ENCODE results near the gene DGAT2. TPM values are rescaled to one million over a fixed set of nuclear protein-coding genes. Genes with fewer than 3 reads are reported as not detected.

The DGAT2 gene
- total and polyA plus RNA-seq, 4 experiments from 2014 or later, result 0.08 to 0.38 (median 0.26) TPM

DNA sequence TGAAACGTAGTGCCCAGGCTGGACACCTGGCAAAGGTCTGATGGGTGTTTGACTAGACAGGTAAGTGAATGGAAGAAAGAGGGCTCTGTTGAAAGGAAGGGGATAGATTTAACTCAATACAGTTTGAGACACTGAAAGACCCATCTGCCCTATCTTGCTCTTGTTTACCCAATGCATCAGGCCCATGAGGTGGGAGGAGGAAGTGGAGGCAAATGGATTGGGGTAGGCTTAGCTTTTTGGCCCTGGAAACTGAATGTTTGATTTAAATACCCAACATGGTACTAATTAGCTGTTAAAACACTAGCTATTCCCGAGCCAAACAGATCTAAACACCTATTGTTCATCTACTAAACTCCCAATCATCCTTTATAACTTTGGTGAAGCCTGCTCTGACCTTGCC, 42.9 kb downstream of the DGAT2 start:
- POLR2A ChIA-PET (ENCODE audit: partially characterized antibody), result no interaction called here
- peaks cover 0 to 5% (median 0%) of the 10 kb centered on the region in 8 donors for H3K9me3 Mint-ChIP-seq

DNA sequence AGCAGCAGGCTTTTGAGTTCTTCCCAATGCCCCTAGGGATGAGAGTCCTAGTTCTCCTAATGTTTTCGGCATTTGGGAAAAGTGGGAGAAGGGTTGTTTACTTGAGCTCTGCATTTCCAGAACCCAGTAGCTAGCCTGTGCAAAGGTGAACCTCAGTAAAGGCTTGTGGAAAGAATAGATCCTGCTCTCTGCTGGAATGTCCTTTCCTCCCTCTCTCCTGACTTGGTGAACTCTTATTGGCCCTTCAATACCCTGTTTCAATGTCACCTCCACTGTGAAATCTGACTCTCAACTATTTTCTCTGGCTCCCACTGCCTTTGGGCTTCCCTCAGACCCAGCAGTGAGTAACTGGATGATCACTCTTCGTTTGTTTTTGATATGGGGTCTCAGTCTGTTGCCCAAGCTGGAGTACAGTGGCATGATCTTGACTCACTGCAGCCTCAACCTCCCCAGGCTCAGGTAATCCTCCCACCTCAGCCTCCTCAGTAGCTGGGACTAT, 44.0 kb downstream of the DGAT2 start:
- no peak overlapping the region for H3K27ac ChIP-seq (ENCODE audit: low read depth, low read length)
- peak overlapping the region in 1 of 7 donors; percentile 27 for H3K27ac Mint-ChIP-seq
- H3K36me3 Mint-ChIP-seq, result peaks cover 0 to 8% of the 10 kb centered on the region in 2 donors
- no peak for DNase-seq
- no peak overlapping the region for H3K4me3 Mint-ChIP-seq
- H3K9me3 Mint-ChIP-seq, result peaks cover 0 to 5% (median 0%) of the 10 kb centered on the region in 8 donors
- no peaks in the 10 kb centered on the region for H3K27me3 Mint-ChIP-seq
- ChIA-PET POLR2A (ENCODE audit: partially characterized antibody) (interaction anchor here (0.8 kb wide), 1 partner anchor 11 kb away, joined by 3 read pairs; no protein-coding TSS in a partner anchor), CTCF (ENCODE audit: partially characterized antibody) (interaction anchor here (1.7 to 5.0 kb wide), 4 partner anchors 10 to 54 kb away, joined by 4 to 50 read pairs (median 6); no protein-coding TSS in a partner anchor)
- no peak overlapping the region for H3K4me3 ChIP-seq (ENCODE audit: low read length in 2 of 2)
- peaks cover 27% of the 10 kb centered on the region for H3K4me1 ChIP-seq (ENCODE audit: insufficient read depth, low read length)
- peaks cover 2 to 21% (median 6%) of the 10 kb centered on the region in 4 donors for H3K4me1 Mint-ChIP-seq
- intact Hi-C loops (cut with micrococcal nuclease), result loop anchor here (10.0 kb wide), 2 partner anchors 228 to 632 kb away; partner anchors contain the start of gene EMSY
- no peaks in the 10 kb centered on the region for H3K36me3 ChIP-seq (ENCODE audit: insufficient read depth, low read length)
- H3K27me3 ChIP-seq (ENCODE audit: insufficient read depth, low read length), result no peaks in the 10 kb centered on the region
- no peaks in the 10 kb centered on the region for H3K9me3 ChIP-seq (ENCODE audit: control insufficient read depth in 1 of 2, low read length in 2 of 2)

More for the DNA sequence above, 42.9 kb downstream of the DGAT2 start:
- Mint-ChIP-seq H3K4me3 (no peak overlapping the region), H3K27ac (peak overlapping the region in 1 of 7 donors; percentile 68), H3K27me3 (no peaks in the 10 kb centered on the region), H3K36me3 (peaks cover 0 to 8% of the 10 kb centered on the region in 2 donors), H3K4me1 (peaks cover 2 to 21% (median 6%) of the 10 kb centered on the region in 4 donors)
- Histone ChIP-seq H3K9me3 (ENCODE audit: control insufficient read depth in 1 of 2, low read length in 2 of 2) (no peaks in the 10 kb centered on the region), H3K4me3 (ENCODE audit: low read length in 2 of 2) (no peak overlapping the region), H3K27ac (ENCODE audit: low read depth, low read length) (no peak overlapping the region), H3K4me1 (ENCODE audit: insufficient read depth, low read length) (peaks cover 17% of the 10 kb centered on the region), H3K27me3 (ENCODE audit: insufficient read depth, low read length) (no peaks in the 10 kb centered on the region), H3K36me3 (ENCODE audit: insufficient read depth, low read length) (no peaks in the 10 kb centered on the region)
- CTCF ChIA-PET (ENCODE audit: partially characterized antibody), result interaction anchor here (1.7 to 5.0 kb wide), 4 partner anchors 9 to 57 kb away, joined by 4 to 50 read pairs (median 6); no protein-coding TSS in a partner anchor
- intact Hi-C loops (cut with micrococcal nuclease), result loop anchor here (10.0 kb wide), 2 partner anchors 227 to 633 kb away; partner anchors contain the start of gene EMSY
- no peak for DNase-seq

DNA sequence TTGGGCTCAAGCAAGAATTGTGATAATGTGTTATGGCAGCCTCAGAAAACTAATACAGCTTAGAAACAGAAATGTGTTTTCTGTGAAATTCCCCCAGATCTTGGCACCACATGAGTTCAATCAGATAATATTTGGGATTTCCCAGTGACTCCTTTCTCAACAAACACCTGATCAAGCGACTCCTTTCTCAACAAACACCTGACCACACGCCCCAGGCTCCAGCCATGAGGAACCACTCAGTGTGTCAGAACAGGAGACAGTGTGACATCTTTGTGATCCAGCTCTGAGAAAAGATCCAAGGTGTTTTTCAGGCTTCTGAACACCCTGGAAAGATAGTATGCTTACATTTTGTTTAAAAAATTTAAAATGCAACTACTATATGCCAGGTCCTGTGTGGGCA, 44.5 kb downstream of the DGAT2 start:
- ChIA-PET CTCF (ENCODE audit: partially characterized antibody) (interaction anchor here (1.2 to 5.0 kb wide), 5 partner anchors 10 to 395 kb away, joined by 3 to 50 read pairs (median 8); no protein-coding TSS in a partner anchor), POLR2A (ENCODE audit: partially characterized antibody) (no interaction called here)
- Mint-ChIP-seq H3K9me3 (peaks cover 0 to 5% (median 0%) of the 10 kb centered on the region in 8 donors), H3K27me3 (no peaks in the 10 kb centered on the region), H3K4me1 (peaks cover 4 to 25% (median 9%) of the 10 kb centered on the region in 4 donors), H3K36me3 (peaks cover 0 to 8% of the 10 kb centered on the region in 2 donors), H3K4me3 (peak overlapping the region in 1 of 8 donors; percentile 92), H3K27ac (peak overlapping the region in 4 of 7 donors; percentile 97 to 99 (median 98))
- Histone ChIP-seq H3K36me3 (ENCODE audit: insufficient read depth, low read length) (no peaks in the 10 kb centered on the region), H3K27me3 (ENCODE audit: insufficient read depth, low read length) (no peaks in the 10 kb centered on the region), H3K27ac (ENCODE audit: low read depth, low read length) (no peak overlapping the region), H3K9me3 (ENCODE audit: control insufficient read depth in 1 of 2, low read length in 2 of 2) (no peaks in the 10 kb centered on the region), H3K4me3 (ENCODE audit: low read length in 2 of 2) (no peak overlapping the region), H3K4me1 (ENCODE audit: insufficient read depth, low read length) (peaks cover 27% of the 10 kb centered on the region)
- intact Hi-C loops (cut with micrococcal nuclease), result loop anchor here (10.0 kb wide), 2 partner anchors 228 to 632 kb away; partner anchors contain the start of gene EMSY
- DNase-seq, result no peak

DNA sequence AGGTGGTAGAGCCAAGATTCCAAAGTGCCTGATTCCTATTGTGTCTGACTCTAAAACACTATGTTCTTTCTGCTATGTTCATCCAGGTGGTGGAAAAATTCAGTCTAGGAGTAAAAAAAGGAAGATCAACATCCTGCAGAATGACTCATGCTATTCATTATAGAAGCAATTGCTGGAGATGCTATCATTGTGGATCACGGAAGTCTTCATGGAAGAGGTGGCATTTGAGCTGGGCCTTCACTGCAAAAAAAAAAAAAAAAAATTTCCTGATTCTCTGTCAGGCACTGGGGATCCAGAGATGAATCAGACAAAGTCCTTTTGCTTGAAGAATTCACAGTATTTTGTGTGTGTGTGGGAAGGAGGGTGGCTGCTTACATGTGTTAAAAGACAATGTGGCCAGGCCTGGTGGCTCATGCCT, 45.1 kb downstream of the DGAT2 start:
- POLR2A ChIA-PET (ENCODE audit: partially characterized antibody), result interaction anchor here (0.9 to 2.3 kb wide), 2 partner anchors 11 to 54 kb away, joined by 4 to 6 read pairs; no protein-coding TSS in a partner anchor
- Mint-ChIP-seq H3K4me3 (peak overlapping the region in 5 of 8 donors; percentile 60 to 98 (median 97)), H3K27ac (peak overlapping the region in 6 of 7 donors; percentile 97 to 99 (median 98)), H3K27me3 (no peaks in the 10 kb centered on the region), H3K36me3 (peaks cover 0 to 8% of the 10 kb centered on the region in 2 donors), H3K4me1 (peaks cover 6 to 28% (median 12%) of the 10 kb centered on the region in 4 donors), H3K9me3 (peaks cover 0 to 5% (median 0%) of the 10 kb centered on the region in 8 donors)
- Histone ChIP-seq H3K4me3 (ENCODE audit: low read length in 2 of 2) (no peak overlapping the region), H3K4me1 (ENCODE audit: insufficient read depth, low read length) (peaks cover 28% of the 10 kb centered on the region), H3K36me3 (ENCODE audit: insufficient read depth, low read length) (no peaks in the 10 kb centered on the region), H3K27ac (ENCODE audit: low read depth, low read length) (peak overlapping the region; percentile 85), H3K9me3 (ENCODE audit: control insufficient read depth in 1 of 2, low read length in 2 of 2) (no peaks in the 10 kb centered on the region), H3K27me3 (ENCODE audit: insufficient read depth, low read length) (no peaks in the 10 kb centered on the region)
- intact Hi-C loops (cut with micrococcal nuclease), result loop anchor here (1.0 to 10.0 kb wide), 6 partner anchors 10 to 631 kb away; partner anchors contain the start of genes DGAT2, EMSY, GVQW3 and THAP12
- no peak for DNase-seq
- CTCF ChIA-PET (ENCODE audit: partially characterized antibody), result interaction anchor here (1.1 to 5.0 kb wide), 5 partner anchors 11 to 394 kb away, joined by 3 to 50 read pairs (median 3); no protein-coding TSS in a partner anchor

DNA sequence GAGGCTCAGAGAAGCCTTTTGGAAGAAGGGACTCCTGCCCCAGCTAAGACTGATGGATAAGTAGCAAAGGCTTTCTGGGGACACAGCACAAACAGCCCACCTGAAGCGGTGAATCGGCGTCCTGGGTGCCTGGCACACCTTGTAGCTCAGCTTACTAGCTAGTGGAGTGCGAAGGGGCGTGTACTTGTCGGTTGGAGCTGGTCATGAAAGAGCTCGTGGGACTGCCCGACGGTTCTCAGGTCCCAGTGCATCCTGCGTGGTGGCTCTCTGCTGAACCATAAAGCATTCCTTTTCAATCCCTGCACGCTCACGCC, 45.7 kb downstream of the DGAT2 start:
- Histone ChIP-seq H3K9me3 (ENCODE audit: control insufficient read depth in 1 of 2, low read length in 2 of 2) (no peaks in the 10 kb centered on the region), H3K36me3 (ENCODE audit: insufficient read depth, low read length) (no peaks in the 10 kb centered on the region), H3K27ac (ENCODE audit: low read depth, low read length) (peak overlapping the region; percentile 85), H3K4me1 (ENCODE audit: insufficient read depth, low read length) (peaks cover 33% of the 10 kb centered on the region), H3K4me3 (ENCODE audit: low read length in 2 of 2) (peak overlapping the region; percentile 65 to 68), H3K27me3 (ENCODE audit: insufficient read depth, low read length) (no peaks in the 10 kb centered on the region)
- H3K4me3 Mint-ChIP-seq, result peak overlapping the region in 4 of 8 donors; percentile 92 to 98 (median 98)
- POLR2A ChIA-PET (ENCODE audit: partially characterized antibody), result interaction anchor here (0.6 to 2.3 kb wide), 5 partner anchors 8 to 385 kb away, joined by 3 to 6 read pairs (median 4); no protein-coding TSS in a partner anchor
- no peaks in the 10 kb centered on the region for H3K27me3 Mint-ChIP-seq
- peaks cover 10 to 34% (median 16%) of the 10 kb centered on the region in 4 donors for H3K4me1 Mint-ChIP-seq
- H3K9me3 Mint-ChIP-seq, result peaks cover 0 to 5% (median 0%) of the 10 kb centered on the region in 8 donors
- intact Hi-C loops (cut with micrococcal nuclease), result loop anchor here (1.0 to 10.0 kb wide), 6 partner anchors 11 to 630 kb away; partner anchors contain the start of genes DGAT2, EMSY, GVQW3 and THAP12
- CTCF ChIA-PET (ENCODE audit: partially characterized antibody), result interaction anchor here (0.9 to 5.0 kb wide), 6 partner anchors 11 to 393 kb away, joined by 3 to 50 read pairs (median 3); no protein-coding TSS in a partner anchor
- no peak for DNase-seq
- peaks cover 0 to 8% of the 10 kb centered on the region in 2 donors for H3K36me3 Mint-ChIP-seq
- H3K27ac Mint-ChIP-seq, result peak overlapping the region in 6 of 7 donors; percentile 97 to 99 (median 98)

DNA sequence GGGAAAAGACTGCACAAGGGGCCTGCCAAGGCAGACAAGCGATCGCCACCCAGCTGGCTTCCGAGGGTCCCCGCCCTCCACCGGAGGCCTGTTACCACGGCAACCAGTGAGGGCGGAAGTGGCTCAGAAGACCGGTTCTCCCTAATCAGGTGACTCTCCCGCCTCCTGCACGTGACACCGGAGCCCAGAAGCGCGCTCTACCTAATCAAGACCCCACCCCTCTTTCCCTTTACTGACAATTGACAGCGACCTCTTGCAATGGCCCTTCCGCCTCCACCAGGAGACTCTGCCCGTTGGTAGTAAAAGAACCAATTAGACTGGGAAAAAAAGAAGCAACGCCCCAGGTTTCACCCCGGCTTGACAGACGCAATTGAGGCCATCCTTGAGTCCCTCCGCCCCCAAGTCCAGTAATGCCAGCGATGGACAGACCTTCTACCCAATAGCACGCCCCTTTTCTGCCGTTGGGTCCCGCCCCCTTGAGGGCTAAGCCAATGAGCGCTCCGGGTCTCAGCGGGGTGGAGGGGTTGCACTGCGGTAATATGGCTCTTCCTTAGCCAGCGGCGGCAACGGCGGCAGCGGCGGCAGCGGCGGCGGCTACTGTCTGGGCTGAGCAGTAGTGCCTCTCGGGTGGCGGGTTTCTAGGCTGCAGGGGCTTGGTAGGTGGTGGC, 46.2 kb downstream of the DGAT2 start, which contains the start of gene UVRAG:
TSS of gene UVRAG (plus strand) at position 534 of the 668 bp plus-strand sequence. CDS start 198 bp downstream, outside the sequence.
- peak within 1 kb of the TSS; percentile 65 to 68 for H3K4me3 ChIP-seq (ENCODE audit: low read length in 2 of 2)
- Mint-ChIP-seq H3K4me3 (peak within 1 kb of the TSS in 4 of 8 donors; percentile 92 to 98 (median 98)), H3K9me3 (peaks cover 0 to 5% (median 0%) of the 10 kb centered on the region in 8 donors), H3K4me1 (peaks cover 10 to 34% (median 16%) of the 10 kb centered on the region in 4 donors), H3K27me3 (no peaks in the 10 kb centered on the region), H3K36me3 (peaks cover 0 to 8% of the 10 kb centered on the region in 2 donors), H3K27ac (peak within 1 kb of the TSS in 6 of 7 donors; percentile 97 to 99 (median 98))
- H3K9me3 ChIP-seq (ENCODE audit: control insufficient read depth in 1 of 2, low read length in 2 of 2), result no peaks in the 10 kb centered on the region
- peaks cover 33% of the 10 kb centered on the region for H3K4me1 ChIP-seq (ENCODE audit: insufficient read depth, low read length)
- ChIA-PET CTCF (ENCODE audit: partially characterized antibody) (interaction anchor here (0.9 to 5.0 kb wide), 6 partner anchors 8 to 53 kb away, joined by 3 to 50 read pairs (median 4); no protein-coding TSS in a partner anchor), POLR2A (ENCODE audit: partially characterized antibody) (interaction anchor here (0.6 to 2.3 kb wide), 9 partner anchors 9 to 385 kb away, joined by 3 to 6 read pairs (median 4); partner anchors contain the start of gene DGAT2)
- H3K27ac ChIP-seq (ENCODE audit: low read depth, low read length), result peak within 1 kb of the TSS; percentile 85
- no peaks in the 10 kb centered on the region for H3K27me3 ChIP-seq (ENCODE audit: insufficient read depth, low read length)
- intact Hi-C loops (cut with micrococcal nuclease), result loop anchor here (1.0 to 10.0 kb wide), 7 partner anchors 12 to 630 kb away; partner anchors contain the start of genes DGAT2, EMSY, GVQW3 and THAP12
- peak; percentile 99 to 100 (median 99) for DNase-seq
- H3K36me3 ChIP-seq (ENCODE audit: insufficient read depth, low read length), result no peaks in the 10 kb centered on the region

Measured in CD4-positive, alpha-beta memory T cell (primary cell).